Endothelial cell of umbilical vein (primary cell): ENCODE data around the gene SCAMP4. TPM values are rescaled to one million over a fixed set of nuclear protein-coding genes. Genes with fewer than 3 reads are reported as not detected.

ENCODE experiments used
- BruUV-seq: library from RNA; stranded (reverse); fragments of 400-500 nt; replicated peaks from 2 replicates; lab custom pipeline; 2021; lab: Mats Ljungman, UMichigan
- CTCF ChIA-PET: fragments of 300-600, 350-600 bp; sonication (Branson Sonifier 250); formaldehyde crosslinking; loops from one replicate; lab custom pipeline; 2021; ENCODE audit warnings: antibody characterized with exemption, inconsistent platforms; lab: Charles Lee
- POLR2A ChIA-PET: fragments of 300-600, 350-600 bp; sonication (Branson Sonifier 250); formaldehyde crosslinking; loops from one replicate; lab custom pipeline; 2021; ENCODE audit warnings: antibody characterized with exemption, inconsistent platforms; lab: Charles Lee
- DNase-seq: peaks from one replicate; pipeline ENCODE4 v3.0.0-alpha.2; 2011; ENCODE audit warnings: low read depth, low spot score
- FAIRE-seq: peaks from 2 replicates; lab custom pipeline; 2011; peaks lifted over from hg19 to GRCh38; lab: Jason Lieb, UNC
- H2AFZ ChIP-seq: 2 replicates; pipeline ENCODE4 v1.6.0; 2012; ENCODE audit warnings: low read depth, low read length, control low read depth, inconsistent platforms
- H3K27ac ChIP-seq: 2 replicates; pipeline ENCODE4 v1.5.1; 2011; ENCODE audit warnings: low read depth, mild to moderate bottlenecking, control low read depth, low read length, moderate library complexity; ENCODE audit not compliant: insufficient read depth
- H3K27me3 ChIP-seq, 2 experiments: 2 replicates each; pipeline versions ENCODE4 v1.6.0 to v1.6.1; 2011; ENCODE audit warnings: low read length in 2 of 2, mixed read lengths in 1 of 2; ENCODE audit not compliant: control insufficient read depth in 2 of 2, insufficient read depth in 2 of 2
- H3K36me3 ChIP-seq, 2 experiments: 2 replicates in 1 of 2; 3 replicates in 1 of 2; pipeline ENCODE4 v1.5.1; 2011; ENCODE audit warnings: low read length in 2 of 2, mild to moderate bottlenecking in 1 of 2, moderate library complexity in 1 of 2; ENCODE audit not compliant: control insufficient read depth in 2 of 2, insufficient read depth in 2 of 2; ENCODE audit errors: extremely low read depth in 1 of 2
- H3K4me1 ChIP-seq: 3 replicates; pipeline ENCODE4 v1.5.1; 2011; ENCODE audit warnings: mild to moderate bottlenecking, low read length; ENCODE audit not compliant: control insufficient read depth, insufficient read depth; ENCODE audit errors: extremely low read depth
- H3K4me2 ChIP-seq: 2 replicates; pipeline ENCODE4 v1.6.1; 2011; ENCODE audit warnings: low read length, control low read depth, mixed read lengths; ENCODE audit not compliant: insufficient read depth
- H3K4me3 ChIP-seq, 3 experiments: fragments of 200-600 bp in 1 of 3; sonication (generic), shearing (Covaris generic) in 1 of 3; replicated peaks in 1 of 3; 2 replicates each; pipeline ENCODE4 v1.5.1; 2011 to 2016; ENCODE audit warnings: control low read depth in 3 of 3, low read length in 3 of 3, mild to moderate bottlenecking in 2 of 3, inconsistent platforms in 1 of 3, low read depth in 1 of 3, moderate library complexity in 1 of 3; ENCODE audit not compliant: insufficient read depth in 1 of 3
- H3K79me2 ChIP-seq: 2 replicates; pipeline ENCODE4 v1.6.0; 2012; ENCODE audit warnings: low read length, inconsistent platforms; ENCODE audit not compliant: control insufficient read depth, insufficient read depth
- H3K9ac ChIP-seq: replicated peaks from 2 replicates; pipeline ENCODE3; 2011; ENCODE audit warnings: low read length, control low read depth; ENCODE audit not compliant: insufficient read depth; ENCODE audit errors: extremely low read depth
- H3K9me1 ChIP-seq: replicated peaks from 3 replicates; pipeline ENCODE4 v1.6.0; 2011; ENCODE audit warnings: mild to moderate bottlenecking, low read length; ENCODE audit not compliant: control insufficient read depth, insufficient read depth; ENCODE audit errors: extremely low read depth
- H3K9me3 ChIP-seq: replicated peaks from 2 replicates; pipeline ENCODE4 v1.5.1; 2012; ENCODE audit warnings: low read length, inconsistent platforms; ENCODE audit not compliant: control insufficient read depth, insufficient read depth
- H4K20me1 ChIP-seq: replicated peaks from 2 replicates; pipeline ENCODE3; 2011; ENCODE audit warnings: mild to moderate bottlenecking, low read length; ENCODE audit not compliant: control insufficient read depth, insufficient read depth; ENCODE audit errors: extremely low read depth
- EZH2 ChIP-seq: IDR thresholded peaks from 2 replicates; pipeline ENCODE4 v1.6.1; 2012; ENCODE audit warnings: borderline replicate concordance, low read depth, mild to moderate bottlenecking, moderate library complexity, low read length, inconsistent platforms; ENCODE audit not compliant: severe bottlenecking
- FOS ChIP-seq: IDR thresholded peaks from 2 replicates; pipeline ENCODE4 v1.6.1; 2011; ENCODE audit warnings: mild to moderate bottlenecking, low read length, moderate library complexity, borderline replicate concordance; ENCODE audit not compliant: insufficient read depth
- GATA2 ChIP-seq: IDR thresholded peaks from 2 replicates; pipeline ENCODE4 v1.7.0; 2011; ENCODE audit warnings: low read depth, mild to moderate bottlenecking, moderate library complexity, mixed read lengths, low read length; ENCODE audit not compliant: insufficient read length, insufficient read depth
- JUN ChIP-seq: IDR thresholded peaks from 2 replicates; pipeline ENCODE4 v1.6.1; 2011; ENCODE audit warnings: borderline replicate concordance, low read depth; ENCODE audit not compliant: insufficient read length, insufficient read depth
- MYC ChIP-seq: IDR thresholded peaks from one replicate; pipeline ENCODE4 v1.6.1; 2011; ENCODE audit warnings: mild to moderate bottlenecking, low read depth, low read length
- POLR2A ChIP-seq: IDR thresholded peaks from 2 replicates; pipeline ENCODE4 v1.6.1; 2012; ENCODE audit warnings: low read depth, mild to moderate bottlenecking, control low read depth, low read length
- POLR2AphosphoS5 ChIP-seq: IDR thresholded peaks from 2 replicates; pipeline ENCODE4 v1.6.1; 2012; ENCODE audit warnings: low read depth, mild to moderate bottlenecking, control low read depth, low read length, moderate library complexity; ENCODE audit not compliant: insufficient read depth
- dilution Hi-C: fragments of 300-500 bp; cut with MboI; formaldehyde crosslinking; loops from one replicate; pipeline ENCODE4 v1.15.0; 2019; ENCODE audit warnings: low sequenced_read_pairs; ENCODE audit not compliant: extremely low pct_ligation_motif_present
- intact Hi-C: fragments of 100-400 bp; cut with micrococcal nuclease; formaldehyde crosslinking; loops from one replicate; pipeline ENCODE4 v1.10.0; 2022
- polyA plus RNA-seq, 4 experiments: library from polyadenylated mRNA; depleted of rRNA in 3 of 4; stranded (reverse) in 3 of 4; unstranded in 1 of 4; fragments of >200 nt; gene quantifications; 2 replicates each; pipeline versions ENCODE4 v1.2.1 to v1.2.3, GENCODE V29; 2011 to 2012; ENCODE audit warnings: missing spikeins in 1 of 4
- total RNA-seq: library from RNA; stranded (reverse); gene quantifications from 2 replicates; pipeline ENCODE4 v1.2.3, GENCODE V29; 2021
- TF ChIP-seq, protein P1 (sequence below), 2 donors: IDR thresholded peaks; 1 replicate in 1 of 2; 2 replicates in 1 of 2; pipeline ENCODE4 v1.5.1; 2011; ENCODE audit warnings: low read length in 2 of 2, mild to moderate bottlenecking in 2 of 2, moderate library complexity in 2 of 2, control low read depth in 1 of 2, inconsistent platforms in 1 of 2, low read depth in 1 of 2; ENCODE audit not compliant: insufficient read depth in 1 of 2; ENCODE audit errors: extremely low read depth in 1 of 2
- TF ChIP-seq, protein P2 (sequence below): IDR thresholded peaks from 2 replicates; pipeline ENCODE4 v1.6.1; 2011; ENCODE audit not compliant: insufficient read depth, insufficient read length

Gene SCAMP4
- total and polyA plus RNA-seq, 2 donors (not counting 3 experiments of a cell fraction or from before 2014, with no cell fraction given), result 24.4 to 68.2 TPM

DNA sequence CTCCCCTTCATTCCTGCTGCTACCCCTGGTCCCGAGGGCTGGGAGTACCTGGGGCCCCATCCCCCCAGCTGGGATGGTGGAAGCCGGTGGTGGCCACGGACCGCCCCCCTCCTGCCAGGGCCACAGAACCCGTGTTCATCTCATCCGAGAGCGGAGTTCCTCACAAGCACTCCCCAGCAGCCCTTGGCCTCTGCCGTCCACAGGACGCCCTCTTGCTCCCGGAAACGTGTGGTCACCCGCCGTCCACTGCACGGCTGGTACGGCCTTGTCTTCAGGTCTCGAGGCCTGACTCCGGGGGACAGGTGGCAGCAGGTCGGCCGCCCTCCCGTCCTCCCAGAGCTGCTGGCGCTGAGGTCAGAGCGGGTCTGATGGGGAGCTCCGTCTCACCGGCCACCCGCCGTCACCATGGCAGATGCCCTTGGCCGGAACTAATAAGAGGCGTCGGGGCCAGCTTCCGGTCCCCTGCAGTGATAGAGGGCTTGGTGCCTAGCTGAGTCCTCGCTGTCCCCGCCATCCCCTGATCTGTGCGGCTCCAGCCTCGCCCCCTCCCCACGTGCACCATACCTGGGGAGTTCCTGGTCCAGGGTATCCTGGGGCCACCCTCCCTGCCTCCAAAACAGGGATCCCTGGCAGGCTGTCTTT lies 19.2 kb downstream of the SCAMP4 start:
- Histone ChIP-seq H3K4me1 (peaks cover under 1% of the 10 kb centered on the region), H3K36me3 (peaks cover 0 to 27% of the 10 kb centered on the region in 2 experiments), H3K9me1 (no peaks in the 10 kb centered on the region), H3K4me3 (no peak overlapping the region), H3K27ac (no peak overlapping the region), H3K27me3 (no peaks in the 10 kb centered on the region), H3K4me2 (no peak overlapping the region), H3K79me2 (no peaks in the 10 kb centered on the region), H2AFZ (no peak overlapping the region), H4K20me1 (no peaks in the 10 kb centered on the region), H3K9me3 (no peaks in the 10 kb centered on the region), H3K9ac (no peak overlapping the region)
- FAIRE-seq (no peak), DNase-seq (no peak)
- POLR2A ChIA-PET, result no interaction called here
- BruUV-seq, result no TSS peak
- no peak for TF ChIP-seq EZH2
- TF ChIP-seq, protein P1, sequence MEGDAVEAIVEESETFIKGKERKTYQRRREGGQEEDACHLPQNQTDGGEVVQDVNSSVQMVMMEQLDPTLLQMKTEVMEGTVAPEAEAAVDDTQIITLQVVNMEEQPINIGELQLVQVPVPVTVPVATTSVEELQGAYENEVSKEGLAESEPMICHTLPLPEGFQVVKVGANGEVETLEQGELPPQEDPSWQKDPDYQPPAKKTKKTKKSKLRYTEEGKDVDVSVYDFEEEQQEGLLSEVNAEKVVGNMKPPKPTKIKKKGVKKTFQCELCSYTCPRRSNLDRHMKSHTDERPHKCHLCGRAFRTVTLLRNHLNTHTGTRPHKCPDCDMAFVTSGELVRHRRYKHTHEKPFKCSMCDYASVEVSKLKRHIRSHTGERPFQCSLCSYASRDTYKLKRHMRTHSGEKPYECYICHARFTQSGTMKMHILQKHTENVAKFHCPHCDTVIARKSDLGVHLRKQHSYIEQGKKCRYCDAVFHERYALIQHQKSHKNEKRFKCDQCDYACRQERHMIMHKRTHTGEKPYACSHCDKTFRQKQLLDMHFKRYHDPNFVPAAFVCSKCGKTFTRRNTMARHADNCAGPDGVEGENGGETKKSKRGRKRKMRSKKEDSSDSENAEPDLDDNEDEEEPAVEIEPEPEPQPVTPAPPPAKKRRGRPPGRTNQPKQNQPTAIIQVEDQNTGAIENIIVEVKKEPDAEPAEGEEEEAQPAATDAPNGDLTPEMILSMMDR (IDR thresholded peaks at IDR 0.05; ENCODE audit: extremely low read depth in 1 of 2, insufficient read depth in 1 of 2, low read depth in 1 of 2, low read length in 2 of 2), result no peak
- TF ChIP-seq GATA2, result no peak
- TF ChIP-seq FOS, result no peak
- TF ChIP-seq POLR2AphosphoS5, result no peak
- TF ChIP-seq MYC, result no peak
- no peak for TF ChIP-seq POLR2A
- TF ChIP-seq, protein P2, sequence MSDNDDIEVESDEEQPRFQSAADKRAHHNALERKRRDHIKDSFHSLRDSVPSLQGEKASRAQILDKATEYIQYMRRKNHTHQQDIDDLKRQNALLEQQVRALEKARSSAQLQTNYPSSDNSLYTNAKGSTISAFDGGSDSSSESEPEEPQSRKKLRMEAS, result no peak
- TF ChIP-seq JUN, result no peak
- intact Hi-C loops (no loop called here), dilution Hi-C loops (no loop called here)
- CTCF ChIA-PET, result interaction anchor here (0.6 kb wide), 1 partner anchor 13 kb away, joined by 3 read pairs; no protein-coding TSS in a partner anchor
